ENCODE results near the gene KAZN.
"Not testable (repeated sequence)": the region's sequence is repeated elsewhere in the genome, so short reads cannot be mapped to it uniquely, and the experiment has no call there.

KAZN gene

GRCh38 chr1:15128520-15129313 lies 530.2 kb downstream of the KAZN start:
- peak; percentile 83 for DNase-seq

GRCh38 chr1:15129944-15130343 lies 531.5 kb downstream of the KAZN start:
- no peak for DNase-seq

GRCh38 chr1:15130607-15131006 lies 532.1 kb downstream of the KAZN start:
- no peak for DNase-seq

- no peak for DNase-seq
Observed at GRCh38 chr1:15132965-15133364, 534.5 kb downstream of the KAZN start.

GRCh38 chr1:15134285-15134684 lies 535.8 kb downstream of the KAZN start:
- no peak for DNase-seq

GRCh38 chr1:15135604-15136003 lies 537.1 kb downstream of the KAZN start:
- DNase-seq = not testable (repeated sequence)

- DNase-seq = no peak
Observed at GRCh38 chr1:15137809-15138208, 539.3 kb downstream of the KAZN start.

GRCh38 chr1:15139654-15140350 lies 541.3 kb downstream of the KAZN start:
- no peak for DNase-seq

- no peak for DNase-seq
Observed at GRCh38 chr1:15141935-15142539, 543.6 kb downstream of the KAZN start.

- DNase-seq = no peak
Observed at GRCh38 chr1:15145327-15145726, 546.8 kb downstream of the KAZN start.

GRCh38 chr1:15146142-15146680 lies 547.7 kb downstream of the KAZN start:
- DNase-seq = no peak

GRCh38 chr1:15146971-15147376 lies 548.5 kb downstream of the KAZN start:
- DNase-seq = no peak

- DNase-seq = no peak
Observed at GRCh38 chr1:15148004-15148403, 549.5 kb downstream of the KAZN start.

- DNase-seq = no peak
Observed at GRCh38 chr1:15148475-15148874, 550.0 kb downstream of the KAZN start.

GRCh38 chr1:15148941-15149340 lies 550.5 kb downstream of the KAZN start:
- no peak for DNase-seq

- no peak for DNase-seq
Observed at GRCh38 chr1:15150376-15150775, 551.9 kb downstream of the KAZN start.

GRCh38 chr1:15151377-15151806 lies 552.9 kb downstream of the KAZN start:
- no peak for DNase-seq

GRCh38 chr1:15151871-15152270 lies 553.4 kb downstream of the KAZN start:
- no peak for DNase-seq

GRCh38 chr1:15152318-15153183 lies 554.1 kb downstream of the KAZN start:
- DNase-seq = peak; percentile 31

- DNase-seq = no peak
Observed at GRCh38 chr1:15153184-15153841, 554.8 kb downstream of the KAZN start, which contains the start of gene TMEM51. Gene TMEM51, plus strand, starts transcription at chr1:15153747. Its CDS starts 61,341 bp downstream, at chr1:15215088.

- peak; percentile 64 for DNase-seq
Observed at GRCh38 chr1:15153842-15154479, 555.5 kb downstream of the KAZN start.
